Stimulated activated CD4-positive, alpha-beta T cell treated with anti-CD3 and anti-CD28 coated beads, Interleukin-15, amount 100 ng/mL, for 48 hours (primary cell): ENCODE data around the gene MBTPS1.

ENCODE experiments used
- DNase-seq, 2 donors: peaks; one replicate each; pipeline ENCODE4 v3.0.0-alpha.2; 2020; ENCODE audit warnings: low read depth in 2 of 2

The MBTPS1 gene

GRCh38 chr16:84116720-84117493 lies at the start of gene MBTPS1:
TSS of gene MBTPS1 (minus strand) at chr16:84116942. CDS start at chr16:84101783, 15,159 bp downstream.
- DNase-seq, result peak; percentile 96 to 98

- DNase-seq, result no peak
Observed at GRCh38 chr16:84165746-84166145, 49.0 kb upstream of the MBTPS1 start.

- DNase-seq, result no peak
Observed at GRCh38 chr16:84161801-84162200, 45.1 kb upstream of the MBTPS1 start.

- DNase-seq, result no peak
Observed at GRCh38 chr16:84161037-84161436, 44.3 kb upstream of the MBTPS1 start.

GRCh38 chr16:84159800-84160199 lies 43.1 kb upstream of the MBTPS1 start:
- DNase-seq, result no peak

- no peak for DNase-seq
Observed at GRCh38 chr16:84159007-84159406, 42.3 kb upstream of the MBTPS1 start.

- no peak for DNase-seq
Observed at GRCh38 chr16:84156342-84156784, 39.6 kb upstream of the MBTPS1 start.

GRCh38 chr16:84155771-84156170 lies 39.0 kb upstream of the MBTPS1 start:
- DNase-seq, result no peak

GRCh38 chr16:84155226-84155625 lies 38.5 kb upstream of the MBTPS1 start:
- DNase-seq, result no peak

- DNase-seq, result no peak
Observed at GRCh38 chr16:84153660-84154214, 37.0 kb upstream of the MBTPS1 start.

- no peak for DNase-seq
Observed at GRCh38 chr16:84150926-84151325, 34.2 kb upstream of the MBTPS1 start.

- DNase-seq, result peak; percentile 83 to 90
Observed at GRCh38 chr16:84144859-84145639, 28.3 kb upstream of the MBTPS1 start, which contains the start of the genes DNAAF1 and HSDL1. TSS of gene DNAAF1 (plus strand) at chr16:84145308. CDS start at chr16:84145441, 133 bp downstream. TSS of gene HSDL1 (minus strand) at chr16:84145177. CDS start at chr16:84131321, 13,856 bp downstream.

GRCh38 chr16:84144209-84144858 lies 27.6 kb upstream of the MBTPS1 start:
- DNase-seq, result peak in 1 of 2 donors; percentile 20

GRCh38 chr16:84143784-84144199 lies 27.1 kb upstream of the MBTPS1 start:
- DNase-seq, result no peak

- DNase-seq, result no peak
Observed at GRCh38 chr16:84143081-84143480, 26.3 kb upstream of the MBTPS1 start.

GRCh38 chr16:84141143-84141670 lies 24.5 kb upstream of the MBTPS1 start:
- DNase-seq, result no peak

GRCh38 chr16:84139628-84140258 lies 23.0 kb upstream of the MBTPS1 start:
- DNase-seq, result no peak

- peak in 1 of 2 donors; percentile 35 for DNase-seq
Observed at GRCh38 chr16:84138824-84139627, 22.3 kb upstream of the MBTPS1 start.

- DNase-seq, result no peak
Observed at GRCh38 chr16:84138500-84138823, 21.7 kb upstream of the MBTPS1 start.

- DNase-seq, result no peak
Observed at GRCh38 chr16:84137769-84138357, 21.1 kb upstream of the MBTPS1 start.
